ENCODE measurements around the gene HELZ2. TPM values are rescaled to one million over a fixed set of nuclear protein-coding genes. Genes with fewer than 3 reads are reported as not detected.

The HELZ2 gene
- total RNA-seq, 2 donors from 2014 or later: 37.1 to 46.1 TPM

- DNase-seq (ENCODE audit: low spot score): no peak
- intact Hi-C loops (cut with DNase I): no loop called here
- Histone ChIP-seq H3K27me3 (replicated peaks; ENCODE audit: insufficient read depth) (no peaks in the 10 kb centered on the region), H3K27ac (no peak overlapping the region), H3K36me3 (peaks cover 0 to 4% of the 10 kb centered on the region in 2 donors), H3K9me3 (no peaks in the 10 kb centered on the region), H3K4me3 (no peak overlapping the region), H3K4me1 (replicated peaks) (no peaks in the 10 kb centered on the region)
- 94% methylated on average over 30 of the region's 45 CpGs for WGBS
- no peak for TF ChIP-seq POLR2A (IDR thresholded peaks at IDR 0.05)
- no peak for TF ChIP-seq POLR2AphosphoS5 (IDR thresholded peaks at IDR 0.05)
- no peak for TF ChIP-seq CTCF (IDR thresholded peaks at IDR 0.05)
These were observed 18.2 kb downstream of the HELZ2 start for GRCh38 chr20:63555661-63556381.

GRCh38 chr20:63554361-63555278, 19.4 kb downstream of the HELZ2 start:
- DNase-seq (ENCODE audit: low spot score): no peak
- Histone ChIP-seq H3K27ac (no peak overlapping the region), H3K4me1 (replicated peaks) (no peaks in the 10 kb centered on the region), H3K4me3 (peak overlapping the region; percentile 38 to 51), H3K27me3 (replicated peaks; ENCODE audit: insufficient read depth) (no peaks in the 10 kb centered on the region), H3K36me3 (no peaks in the 10 kb centered on the region), H3K9me3 (no peaks in the 10 kb centered on the region)
- TF ChIP-seq POLR2A (IDR thresholded peaks at IDR 0.05) (no peak), CTCF (IDR thresholded peaks at IDR 0.05) (no peak), POLR2AphosphoS5 (IDR thresholded peaks at IDR 0.05) (no peak)
- intact Hi-C loops (cut with DNase I): no loop called here
- WGBS: 80% methylated on average over 38 of the region's 38 CpGs

- H3K9me3 ChIP-seq: no peaks in the 10 kb centered on the region
- H3K27me3 ChIP-seq (replicated peaks; ENCODE audit: insufficient read depth): no peaks in the 10 kb centered on the region
- intact Hi-C loops (cut with DNase I): no loop called here
- no peaks in the 10 kb centered on the region for H3K36me3 ChIP-seq
- 5% methylated on average over 24 of the region's 34 CpGs for WGBS
- DNase-seq (ENCODE audit: low spot score): no peak
- no peak for TF ChIP-seq POLR2A (IDR thresholded peaks at IDR 0.05)
- peak within 1 kb of the TSS; percentile 38 to 51 for H3K4me3 ChIP-seq
- no peak within 1 kb of the TSS for H3K27ac ChIP-seq
- no peaks in the 10 kb centered on the region for H3K4me1 ChIP-seq (replicated peaks)
These were observed 20.1 kb downstream of the HELZ2 start, which contains the start of gene FNDC11 for GRCh38 chr20:63553933-63554290. Gene FNDC11, plus strand, starts transcription at chr20:63554159. Its CDS starts 1,505 bp downstream, at chr20:63555664.

- H3K27me3 ChIP-seq (replicated peaks; ENCODE audit: insufficient read depth): no peaks in the 10 kb centered on the region
- TF ChIP-seq POLR2A (IDR thresholded peaks at IDR 0.05) (peak; percentile 42), POLR2AphosphoS5 (IDR thresholded peaks at IDR 0.05) (no peak)
These were observed 20.6 kb downstream of the HELZ2 start for GRCh38 chr20:63553251-63553932.

GRCh38 chr20:63552481-63553249, 21.4 kb downstream of the HELZ2 start:
- Histone ChIP-seq H3K9me3 (no peaks in the 10 kb centered on the region), H3K27ac (no peak overlapping the region), H3K4me3 (no peak overlapping the region), H3K4me1 (replicated peaks) (no peaks in the 10 kb centered on the region), H3K36me3 (no peaks in the 10 kb centered on the region), H3K27me3 (replicated peaks; ENCODE audit: insufficient read depth) (no peaks in the 10 kb centered on the region)
- intact Hi-C loops (cut with DNase I): no loop called here
- WGBS: 45% methylated on average over 15 of the region's 15 CpGs
- TF ChIP-seq CTCF (IDR thresholded peaks at IDR 0.05) (no peak), POLR2AphosphoS5 (IDR thresholded peaks at IDR 0.05) (no peak), POLR2A (IDR thresholded peaks at IDR 0.05) (no peak)
- DNase-seq (ENCODE audit: low spot score): no peak

More at GRCh38 chr20:63553251-63553932, 20.6 kb downstream of the HELZ2 start:
- DNase-seq (ENCODE audit: low spot score): peak; percentile 81
- Histone ChIP-seq H3K27ac (no peak overlapping the region), H3K36me3 (no peaks in the 10 kb centered on the region), H3K4me1 (replicated peaks) (no peaks in the 10 kb centered on the region), H3K9me3 (no peaks in the 10 kb centered on the region), H3K4me3 (peak overlapping the region; percentile 38 to 51)
- intact Hi-C loops (cut with DNase I): no loop called here
- 4% methylated on average over 36 of the region's 37 CpGs for WGBS
